Measurements from ENCODE around the gene IGSF1. TPM values are rescaled to one million over a fixed set of nuclear protein-coding genes. Genes with fewer than 3 reads are reported as not detected.

The IGSF1 gene
- total and polyA plus RNA-seq, 2 of the 4 experiments (the other 2 are of a cell fraction), result not detected

DNA sequence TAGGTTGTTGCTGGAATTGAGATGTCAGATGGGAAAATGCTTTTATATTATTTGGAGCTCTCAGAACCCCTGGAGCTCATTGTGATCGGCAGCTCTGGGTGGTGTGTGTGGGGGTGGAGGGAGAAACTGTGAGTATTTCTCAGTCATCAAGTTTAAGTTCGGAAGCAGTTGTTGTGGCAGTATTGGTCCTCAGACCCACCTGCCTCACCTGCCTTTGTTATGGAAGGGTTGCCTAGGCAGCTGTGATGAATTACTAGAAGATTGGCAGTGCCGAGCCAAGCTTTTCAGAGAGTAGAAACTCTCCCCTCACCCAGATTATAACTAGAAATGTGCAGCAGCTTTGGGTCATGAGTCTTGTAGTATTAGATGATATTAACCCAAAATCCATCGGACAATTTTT, 9.5 kb downstream of the IGSF1 start:
- Histone ChIP-seq H3K27ac (ENCODE audit: insufficient read depth, low read length) (no peak overlapping the region), H3K4me3 (ENCODE audit: insufficient read depth, low read depth, low read length) (no peak overlapping the region), H2BK5ac (ENCODE audit: low read depth, low read length, poor library complexity, severe bottlenecking) (no peak overlapping the region), H3K4me1 (ENCODE audit: control insufficient read depth, insufficient read depth, low read length) (no peaks in the 10 kb centered on the region), H3K18ac (ENCODE audit: low read depth, low read length) (no peak overlapping the region), H2AK9ac (replicated peaks; ENCODE audit: low read depth, low read length, poor library complexity) (no peak overlapping the region), H2BK20ac (ENCODE audit: low read depth, low read length) (no peak overlapping the region), H3K23ac (ENCODE audit: low read depth, low read length) (no peak overlapping the region), H2AFZ (replicated peaks; ENCODE audit: low read length, poor library complexity) (no peak overlapping the region), H3K9ac (ENCODE audit: low read depth, low read length) (no peak overlapping the region), H2BK120ac (ENCODE audit: low read depth, low read length) (no peak overlapping the region), H3K56ac (ENCODE audit: extremely low read depth, insufficient read depth, low read length) (no peak overlapping the region), H4K20me1 (ENCODE audit: insufficient read depth, low read length) (no peaks in the 10 kb centered on the region; the same call in 1 of the 2 replicates), H4K5ac (ENCODE audit: low read depth, low read length) (no peak overlapping the region), H2BK15ac (ENCODE audit: low read depth, low read length) (no peak overlapping the region), H3K4ac (ENCODE audit: low read depth, low read length) (no peak overlapping the region), H3K4me2 (ENCODE audit: low read depth, low read length) (no peak overlapping the region), H3K79me1 (ENCODE audit: low read depth in 1 of 2, low read length in 2 of 2) (no peaks in the 10 kb centered on the region), H3K14ac (replicated peaks; ENCODE audit: low read depth, low read length) (no peak overlapping the region), H3K27me3 (ENCODE audit: control insufficient read depth, insufficient read depth, low read length) (peaks cover 3% of the 10 kb centered on the region; the same call in 1 of the 2 replicates), H4K8ac (ENCODE audit: low read depth in 2 of 2, low read length in 2 of 2) (no peak overlapping the region), H3K9me1 (ENCODE audit: insufficient read depth, low read length) (no peaks in the 10 kb centered on the region), H2AK5ac (ENCODE audit: low read depth, low read length) (no peak overlapping the region), H3K9me3 (ENCODE audit: control insufficient read depth, insufficient read depth, low read length) (peaks cover 3% of the 10 kb centered on the region; the same call in 1 of the 2 replicates), H3K36me3 (ENCODE audit: control insufficient read depth, insufficient read depth, low read length) (no peaks in the 10 kb centered on the region), H4K91ac (ENCODE audit: insufficient read depth, low read depth, low read length) (no peak overlapping the region)
- POLR2A ChIA-PET (ENCODE audit: unreplicated experiment), result no interaction called here
- WGBS, 2 experiments (ENCODE audit: extremely low coverage in 2 of 2, insufficient read length in 1 of 2), result no CpG with 5 or more reads among the region's 4 CpGs
- dilution Hi-C loops (cut with HindIII; ENCODE audit: low sequenced_read_pairs, unreplicated experiment) (no loop called here), intact Hi-C loops (cut with micrococcal nuclease) (no loop called here), in situ Hi-C loops (cut with MboI; ENCODE audit: low sequenced_read_pairs) (no loop called here)
- no peak for DNase-seq
- CTCF ChIA-PET, result no interaction called here
- no peak for ATAC-seq (ENCODE audit: low read depth)
- BruUV-seq (replicated peaks), result no TSS peak
- TF ChIP-seq BHLHE40 (IDR thresholded peaks at IDR 0.05; ENCODE audit: low read depth, low read length) (no peak), NFE2L2 (IDR thresholded peaks at IDR 0.05; ENCODE audit: low read depth, low read length) (no peak)

All from IMR-90 (cell line).